Measurements from ENCODE around the gene BCL7B.
A peak's percentile ranks its signal among the peaks of the same experiment; 100 is the strongest.
"Not testable (repeated sequence)": the region's sequence is repeated elsewhere in the genome, so short reads cannot be mapped to it uniquely, and the experiment has no call there.

Gene BCL7B

DNA sequence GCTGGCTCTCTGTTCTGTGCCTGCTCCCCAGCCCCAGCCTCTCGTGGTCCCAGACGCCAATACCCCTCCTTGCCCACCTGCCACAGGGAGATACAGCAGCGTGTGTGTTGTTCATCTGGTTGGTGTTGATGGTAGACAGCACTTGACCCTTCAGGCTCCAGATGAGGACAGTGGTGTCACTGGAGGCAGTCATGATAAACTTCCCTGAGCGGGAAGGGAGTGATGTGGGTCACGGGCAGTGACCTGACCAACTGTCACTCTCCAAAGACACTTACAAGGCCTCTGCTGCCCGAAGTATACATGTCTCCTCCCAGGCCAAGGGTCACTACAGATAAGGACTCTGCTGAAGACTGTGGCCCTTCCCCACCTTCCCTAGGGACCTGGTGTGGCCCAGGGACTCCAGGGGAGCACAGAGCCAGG, 15.3 kb upstream of the BCL7B start:
- no peak for DNase-seq

DNA sequence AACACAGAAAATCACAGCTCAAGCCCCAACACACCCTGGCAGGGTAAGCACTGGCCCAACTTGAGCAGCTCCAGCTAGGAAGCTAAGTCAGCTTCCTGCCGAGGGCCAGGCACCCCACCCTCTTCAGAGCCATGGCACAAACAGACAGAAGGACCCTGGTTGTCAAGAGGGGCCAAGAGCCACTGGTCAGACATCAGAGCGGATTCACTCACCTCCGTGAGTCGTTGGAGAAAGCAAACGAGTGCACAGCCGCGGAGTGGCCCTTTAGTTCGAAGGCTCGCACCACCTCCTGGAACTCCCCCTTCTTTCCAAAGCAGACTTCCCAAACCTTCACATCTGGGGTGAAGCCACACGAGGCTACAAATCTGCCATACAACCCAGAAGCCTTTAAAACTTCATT, 13.5 kb upstream of the BCL7B start:
- no peak for DNase-seq

DNA sequence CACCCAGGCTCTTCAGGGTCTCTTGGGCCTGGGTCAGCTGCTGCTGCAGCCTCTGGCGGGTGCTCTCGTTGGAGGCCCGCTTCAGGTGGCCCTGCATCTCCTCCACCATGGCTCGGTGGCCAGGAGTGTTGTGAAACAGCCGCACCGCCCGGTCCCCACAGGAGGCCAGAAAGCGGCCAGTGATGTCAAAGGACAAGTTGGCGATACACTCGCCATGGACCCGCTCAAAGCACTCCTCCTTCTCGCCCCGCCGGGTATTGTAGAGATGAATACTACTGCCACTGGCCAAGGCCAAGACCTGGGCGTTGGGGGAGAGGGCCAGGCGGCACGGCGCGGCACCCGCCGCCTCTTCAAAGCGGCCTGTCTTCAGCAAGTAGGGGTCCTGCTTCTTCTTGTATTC, 13.0 kb upstream of the BCL7B start:
- DNase-seq, result no peak

DNA sequence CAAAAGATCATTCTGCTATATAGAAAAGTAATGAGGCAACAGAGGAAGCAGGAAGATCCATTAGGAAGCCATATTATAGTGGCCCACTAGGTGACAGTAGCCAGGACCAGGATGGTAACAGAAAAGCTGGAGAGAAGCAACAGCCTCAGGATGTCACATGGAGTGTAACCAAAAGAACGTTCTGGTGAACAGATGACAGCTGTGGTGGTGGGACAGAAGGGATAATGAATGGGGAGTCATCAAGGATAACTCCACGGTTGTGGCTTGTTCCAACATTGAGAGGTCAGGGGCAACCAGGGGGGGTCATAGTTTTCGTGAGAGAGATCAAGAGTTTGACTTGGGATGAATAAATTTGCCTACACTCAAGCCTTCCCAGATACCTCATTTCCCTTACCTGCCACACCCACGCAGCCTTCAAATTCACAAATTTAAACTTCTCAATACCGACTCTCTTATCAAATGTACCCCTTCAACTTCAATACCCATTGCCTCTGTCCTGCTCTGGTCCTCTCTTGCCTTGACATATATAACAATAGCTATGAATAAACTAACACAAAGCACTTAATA, 11.6 kb upstream of the BCL7B start:
- DNase-seq, result no peak

DNA sequence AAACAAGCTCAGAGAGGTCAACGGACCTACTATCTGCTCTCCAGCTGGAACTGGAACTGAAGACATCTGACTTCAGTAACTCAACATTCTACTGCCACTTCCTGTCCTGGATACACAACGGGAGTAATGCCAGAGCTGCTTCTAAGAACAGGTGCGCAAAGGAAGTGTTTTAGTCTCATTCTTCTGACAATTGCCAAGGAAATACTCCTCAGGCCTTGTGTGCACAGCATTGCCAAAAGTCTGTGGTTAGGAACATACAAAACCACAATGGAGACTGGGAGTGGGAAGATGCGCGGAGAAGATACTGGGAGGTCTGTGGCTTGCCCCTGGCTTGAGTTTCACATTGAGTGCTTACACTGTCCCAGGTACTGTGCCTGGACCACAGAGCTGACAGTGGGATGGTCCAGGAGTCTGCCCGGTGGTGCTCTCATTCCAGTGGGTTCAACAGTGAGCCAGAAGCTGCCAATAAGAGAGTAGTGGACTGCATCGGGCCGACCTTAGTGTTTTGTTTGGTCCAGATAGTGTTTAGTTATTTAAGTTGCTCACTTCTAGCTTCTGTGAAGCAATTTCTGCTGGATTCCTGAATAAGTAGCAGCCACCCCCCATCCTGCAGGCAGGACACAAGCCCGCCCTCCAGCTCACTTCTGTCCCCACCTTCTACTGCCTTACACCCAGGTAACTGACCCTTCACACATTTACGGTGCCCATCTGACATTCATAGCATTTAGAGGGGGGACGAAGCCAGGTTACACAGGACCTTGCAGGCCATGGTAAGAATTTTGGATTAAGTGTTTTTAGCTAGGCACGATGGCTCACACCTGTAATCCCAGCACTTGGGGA, 10.6 kb upstream of the BCL7B start:
- DNase-seq, result no peak

DNA sequence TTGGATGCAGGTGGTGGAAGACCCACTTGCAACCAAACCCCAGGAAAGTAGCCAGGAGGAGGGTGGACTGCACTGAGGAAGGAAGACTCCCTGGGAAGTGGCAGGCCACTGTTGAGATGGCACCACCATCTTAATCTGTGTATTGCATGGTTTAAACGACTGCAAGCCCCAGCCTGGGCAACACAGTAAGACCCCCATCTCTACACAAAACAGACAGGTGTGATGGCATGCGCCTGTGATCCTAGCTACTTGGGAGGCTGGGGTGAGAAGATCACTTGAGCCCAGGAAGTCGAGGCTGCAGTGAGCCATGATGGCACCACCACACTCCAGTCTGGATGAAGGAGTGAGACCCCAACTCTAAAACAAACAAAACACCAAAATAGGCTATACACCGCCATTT, 9.7 kb upstream of the BCL7B start:
- DNase-seq, result no peak

DNA sequence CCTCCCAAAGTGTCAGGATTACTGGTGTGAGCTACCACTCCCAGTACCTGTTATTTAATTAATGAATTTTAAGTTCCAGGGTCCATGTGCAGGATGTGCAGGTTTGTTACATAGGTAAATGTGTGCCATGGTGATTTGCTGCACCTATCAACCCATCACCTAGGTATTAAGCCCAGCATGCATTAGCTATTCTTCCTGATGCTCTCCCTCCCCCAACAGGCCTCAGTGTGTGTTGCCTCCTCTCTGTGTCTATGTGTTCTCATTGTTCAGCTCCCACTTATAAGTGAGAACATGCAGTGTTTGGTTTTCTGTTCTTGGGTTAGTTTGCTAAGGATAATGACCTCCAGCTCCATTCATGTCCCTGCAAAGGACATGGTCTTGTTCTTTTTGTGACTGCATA, 8.9 kb upstream of the BCL7B start:
- DNase-seq, result not testable (repeated sequence)

DNA sequence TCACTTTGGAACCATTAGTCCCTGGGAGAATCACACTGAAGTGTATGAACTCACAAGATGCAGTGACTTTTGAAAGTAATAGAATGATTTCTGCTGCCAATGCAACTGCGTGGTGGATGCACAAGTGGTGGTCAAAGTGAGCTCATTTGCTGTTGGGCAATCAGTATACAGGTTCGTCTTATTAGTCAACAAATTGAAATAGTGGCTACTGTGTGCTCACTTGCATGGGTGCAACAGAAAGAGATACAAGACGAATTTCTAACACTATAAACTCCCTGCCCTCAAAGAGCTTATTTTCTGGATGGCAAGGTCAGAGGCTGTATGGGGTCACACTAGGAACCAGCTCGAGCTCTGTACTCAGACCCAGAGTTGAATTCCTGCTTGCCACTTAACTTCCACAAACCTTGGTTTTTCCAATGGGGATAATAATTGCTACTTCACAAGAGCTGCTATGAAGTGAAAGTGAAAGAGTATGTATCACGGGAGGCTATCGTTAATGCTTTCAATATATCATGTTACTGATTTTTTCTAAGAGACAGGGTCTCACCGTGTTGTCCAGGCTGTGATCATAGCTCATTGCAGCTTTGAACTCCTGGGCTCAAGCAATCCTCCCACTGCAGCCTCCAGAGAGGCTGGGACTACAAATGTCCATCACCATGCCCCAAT, 8.3 kb upstream of the BCL7B start:
- DNase-seq, result no peak

DNA sequence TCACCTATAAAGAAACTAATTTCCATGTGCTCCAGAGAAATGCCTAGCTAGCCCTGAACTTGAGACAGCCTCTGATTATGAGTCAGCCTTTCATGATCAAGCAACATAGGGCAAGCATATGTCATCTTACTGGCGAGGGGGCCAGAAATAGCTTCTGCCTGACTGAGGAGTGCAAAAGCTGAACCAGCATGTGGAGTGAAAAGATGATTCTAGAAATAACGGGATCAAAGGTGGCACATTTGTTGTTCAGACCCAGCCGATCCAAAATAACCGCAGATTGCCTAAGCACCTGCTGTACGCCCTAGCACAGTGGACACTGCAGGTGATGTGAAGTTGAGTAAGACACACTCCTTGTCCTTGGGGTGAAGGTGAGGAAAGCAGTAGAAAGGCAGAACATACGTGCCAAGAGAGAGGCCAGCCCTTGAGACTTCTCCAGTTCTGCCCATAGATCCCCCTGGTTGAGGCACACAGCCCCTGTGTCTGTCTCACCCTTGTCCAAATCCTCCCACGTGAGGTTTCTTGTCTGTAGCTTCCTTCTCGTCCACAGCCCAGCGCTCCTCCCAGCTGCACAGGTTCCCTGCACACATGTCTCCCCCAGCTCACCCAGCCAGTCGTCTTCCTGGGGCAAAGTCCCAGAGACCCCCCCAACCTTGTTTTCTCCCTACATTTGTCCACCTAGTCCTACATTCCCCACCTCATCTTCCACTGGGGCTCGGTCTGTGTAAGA, 2.8 kb upstream of the BCL7B start:
- peak in 1 of 14 donors; percentile 10 for DNase-seq

DNA sequence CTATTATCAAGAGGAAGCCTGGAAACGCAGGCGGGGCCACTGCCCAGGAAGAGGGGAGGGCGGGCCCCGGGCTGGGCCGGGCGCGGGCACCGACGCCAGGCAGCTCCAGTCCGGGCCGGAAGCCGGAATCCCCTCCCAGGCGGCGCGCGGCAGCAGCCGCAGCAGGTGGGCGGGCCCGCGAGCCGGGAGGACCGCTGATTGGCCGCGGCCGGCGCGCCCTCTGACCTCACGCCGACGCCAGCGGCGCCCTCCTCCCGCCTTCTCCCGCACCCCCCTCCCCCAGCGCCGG, 438 bp downstream of the BCL7B start:
- DNase-seq, result peak; percentile 52 to 94 (median 86)

DNA sequence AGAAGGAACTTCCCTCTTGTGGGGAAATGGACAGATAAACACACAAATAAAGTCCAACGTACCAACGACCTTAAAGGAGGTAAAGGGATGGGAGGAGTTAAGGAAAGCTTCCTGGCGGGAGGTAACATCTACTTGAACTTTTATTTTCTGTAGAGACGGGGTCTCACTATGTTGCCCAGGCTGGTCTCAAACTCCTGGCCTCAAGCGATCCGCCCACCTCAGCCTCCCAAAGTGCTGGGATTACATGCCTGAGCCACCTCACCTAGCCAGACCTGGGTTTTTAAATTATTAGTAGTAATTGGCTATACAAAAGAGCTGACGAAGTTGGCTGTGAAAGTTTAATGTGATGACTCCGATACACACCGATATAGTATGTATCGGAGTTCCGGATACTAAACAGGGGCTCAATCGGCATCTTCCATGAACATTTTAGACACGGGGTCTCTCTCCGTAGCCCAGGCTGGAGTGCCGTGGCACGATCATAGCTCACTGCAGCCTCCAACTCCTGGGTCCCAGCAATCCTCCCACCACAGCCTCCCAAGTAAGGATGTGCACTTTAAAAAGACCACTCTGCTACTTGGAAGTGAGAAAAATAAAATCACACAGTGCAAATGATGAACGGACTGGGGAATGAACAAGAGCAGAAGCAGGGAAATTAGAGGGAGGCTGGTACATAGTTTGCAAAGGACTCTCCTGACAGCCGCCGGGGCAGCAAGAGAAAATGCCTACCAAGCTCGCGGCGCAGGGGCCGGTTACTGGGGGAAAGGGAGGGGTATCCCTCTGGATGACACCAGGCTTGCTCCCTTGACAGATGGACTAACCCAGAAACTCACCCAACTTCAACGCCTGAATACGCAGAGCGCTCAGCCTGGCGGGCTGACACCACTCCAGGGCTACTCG, 1.0 kb downstream of the BCL7B start:
- DNase-seq, result no peak

DNA sequence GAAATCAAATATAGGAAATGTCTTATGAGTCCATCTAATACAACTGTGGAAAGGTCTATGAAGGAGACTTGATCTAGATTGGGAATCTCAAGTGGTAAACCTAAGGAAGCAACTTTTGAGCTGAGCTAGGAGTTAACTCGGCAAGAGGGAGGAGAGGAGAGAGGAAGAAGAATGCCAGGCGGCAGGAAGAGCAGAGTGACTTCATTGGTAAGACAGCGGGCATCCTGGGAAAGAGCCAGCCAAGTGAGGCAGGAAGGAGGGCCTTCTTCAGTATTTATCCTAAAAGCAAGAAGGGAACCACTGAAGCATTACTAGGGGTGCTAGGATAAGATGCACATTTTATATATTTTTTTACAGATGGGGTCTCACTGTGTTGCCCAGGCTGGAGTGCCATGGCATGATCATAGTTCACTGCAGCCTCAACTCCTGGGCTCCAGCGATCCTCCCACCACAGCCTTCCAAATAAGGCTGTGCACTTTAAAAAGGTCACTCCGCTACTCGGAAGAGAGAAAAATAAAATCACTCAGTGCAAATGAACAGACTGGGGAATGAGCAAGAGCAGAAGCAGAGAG, 2.0 kb downstream of the BCL7B start:
- DNase-seq, result no peak

DNA sequence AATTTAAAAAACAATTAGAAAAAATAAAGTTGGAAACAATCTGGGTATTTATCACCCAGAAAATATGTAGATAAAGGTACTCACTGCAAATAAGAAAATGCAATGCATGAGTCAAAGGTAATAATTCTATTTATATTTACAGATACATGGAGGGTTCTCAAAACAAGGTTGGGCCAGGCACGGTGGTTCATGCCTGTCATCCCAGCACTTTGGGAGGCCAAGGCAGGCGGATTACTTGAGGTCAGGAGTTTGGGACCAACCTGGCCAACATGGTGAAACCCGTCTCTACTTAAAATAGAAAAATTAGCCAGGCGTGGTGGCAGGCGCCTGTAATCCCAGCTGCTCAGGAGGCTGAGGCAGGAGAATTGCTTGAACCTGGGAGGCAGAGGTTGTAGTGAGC, 7.4 kb downstream of the BCL7B start:
- not testable (repeated sequence) for DNase-seq

DNA sequence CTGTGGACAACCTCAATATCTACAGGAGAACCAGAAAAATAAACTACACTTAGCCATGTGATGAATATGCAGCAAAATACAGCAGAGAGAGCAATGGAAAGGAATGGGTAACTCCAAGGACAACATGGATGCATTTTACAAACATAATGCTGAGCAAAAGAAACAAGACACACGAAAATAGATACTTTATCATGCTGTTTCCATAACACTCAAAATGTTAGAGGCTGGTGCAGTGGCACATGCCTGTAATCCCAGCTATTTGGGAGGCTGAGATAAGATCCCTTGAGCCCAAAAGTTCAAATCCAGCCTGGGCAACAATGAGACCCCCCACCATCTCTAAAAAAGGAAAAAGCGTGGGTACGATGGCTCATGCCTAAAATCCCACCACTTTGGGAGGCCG, 8.3 kb downstream of the BCL7B start:
- no peak for DNase-seq

DNA sequence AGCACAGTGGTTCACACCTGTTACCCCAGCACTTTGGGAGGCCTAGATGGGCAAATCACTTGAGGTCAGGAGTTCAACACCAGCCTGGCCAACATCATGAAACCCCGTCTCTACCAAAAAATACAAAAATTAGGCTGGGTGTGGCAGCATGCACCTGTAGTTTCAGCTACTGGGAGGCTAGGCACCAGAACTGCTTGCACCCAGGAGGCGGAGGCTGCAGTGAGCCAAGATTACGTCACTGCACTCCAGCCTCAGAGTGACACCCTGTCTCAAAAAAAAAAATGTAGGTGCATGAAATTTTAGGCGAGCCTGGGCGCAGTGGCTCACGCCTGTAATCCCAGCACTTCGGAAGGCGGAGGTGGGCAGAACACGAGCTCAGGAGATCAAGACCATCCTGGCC, 9.6 kb downstream of the BCL7B start:
- no peak for DNase-seq

DNA sequence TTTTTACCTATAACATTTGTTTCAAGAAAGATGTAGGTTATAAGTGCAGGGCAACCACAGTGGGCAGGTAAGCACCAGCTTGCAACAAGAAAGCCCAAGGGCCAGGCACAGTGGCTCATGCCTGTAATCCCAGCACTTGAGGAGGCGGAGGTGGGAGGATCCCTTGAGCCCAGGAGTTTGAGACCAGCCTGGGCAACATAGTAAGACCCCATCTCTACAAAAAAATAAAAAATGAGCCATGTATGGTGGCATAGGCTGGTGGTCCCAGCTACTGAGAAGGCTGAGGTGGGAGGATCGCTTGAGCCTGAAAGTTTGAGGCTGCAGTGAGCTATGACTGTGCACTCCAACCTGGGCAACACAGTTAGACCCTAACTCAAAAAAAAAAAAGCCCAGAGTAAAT, 12.8 kb downstream of the BCL7B start:
- DNase-seq, result no peak

DNA sequence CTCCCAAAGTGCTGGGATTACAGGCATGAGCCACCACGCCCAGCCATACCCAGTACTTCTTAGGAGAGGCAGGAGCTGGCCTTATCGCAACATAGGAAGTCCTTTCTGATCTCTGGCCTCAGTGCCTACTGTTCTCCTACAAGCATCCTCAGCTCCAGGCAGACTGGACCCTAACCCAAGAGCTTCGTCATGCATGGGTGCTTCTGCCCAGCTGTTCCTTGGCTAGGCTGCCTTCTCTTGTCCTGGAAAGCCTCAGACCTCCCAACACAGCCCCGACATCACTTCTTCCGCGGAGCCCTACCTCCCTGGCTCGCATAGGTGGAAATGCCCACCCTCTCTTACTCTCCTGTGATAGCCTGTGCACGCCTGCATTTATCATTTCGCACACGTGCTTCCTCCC, 15.8 kb downstream of the BCL7B start:
- DNase-seq, result no peak

DNA sequence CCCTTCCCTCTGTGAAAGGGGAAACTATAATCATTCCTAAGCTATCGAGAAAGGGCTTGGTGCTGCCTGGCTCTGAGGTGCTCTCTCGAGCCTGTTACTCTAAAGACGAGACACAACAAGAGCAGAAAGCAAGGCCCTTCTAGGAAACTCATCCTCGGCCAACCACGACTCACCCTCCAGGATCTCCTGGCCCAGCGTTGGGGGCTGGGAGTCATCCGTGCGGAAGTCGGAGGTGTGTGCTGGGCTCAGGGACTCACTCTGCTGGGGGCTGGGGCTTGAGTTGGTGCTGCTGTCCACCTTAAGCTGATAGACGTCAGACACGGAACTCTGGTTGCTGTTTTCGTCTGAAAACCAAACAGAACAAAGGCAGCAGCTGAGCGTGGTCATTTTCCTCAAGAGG, 17.8 kb downstream of the BCL7B start:
- DNase-seq, result no peak

DNA sequence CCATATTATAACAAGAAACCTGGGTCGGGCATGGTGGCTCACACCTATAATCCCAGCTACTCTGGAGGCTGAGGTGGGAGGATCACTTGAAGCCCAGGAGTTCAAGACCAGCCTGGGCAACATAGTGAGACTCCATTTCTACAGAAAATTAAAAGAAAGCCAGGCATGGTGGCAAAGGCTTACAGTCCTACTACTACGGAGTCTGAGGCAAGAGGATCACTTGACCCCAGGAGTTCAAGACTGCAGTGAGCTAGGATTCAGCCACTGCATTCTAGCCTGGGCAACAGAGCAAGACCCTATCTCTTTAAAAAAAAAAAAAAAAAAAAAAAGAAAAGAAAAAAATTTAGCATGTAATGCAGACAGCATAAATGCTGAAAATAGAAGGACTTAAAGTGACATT, 19.0 kb downstream of the BCL7B start:
- DNase-seq, result not testable (repeated sequence)

DNA sequence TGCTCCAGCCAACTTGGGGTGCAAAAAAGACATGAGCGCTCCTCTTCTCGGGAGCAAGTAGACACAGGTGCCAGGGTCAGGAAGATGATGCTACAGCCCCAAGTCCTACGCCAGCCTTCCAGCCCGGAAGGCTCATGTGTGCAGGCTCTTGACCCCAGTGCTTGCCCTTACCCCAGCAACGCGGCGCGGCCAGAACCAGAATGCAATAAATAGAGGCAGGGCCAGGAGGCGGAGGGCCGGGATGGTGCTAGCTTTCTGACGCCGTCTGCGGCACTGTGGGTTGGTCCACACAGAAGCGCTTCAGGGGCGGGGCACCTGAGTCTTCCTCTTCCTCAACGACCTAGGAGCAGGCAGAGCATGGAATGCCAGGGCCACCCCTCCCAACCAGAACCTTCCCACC, 20.4 kb downstream of the BCL7B start:
- no peak for DNase-seq

DNA sequence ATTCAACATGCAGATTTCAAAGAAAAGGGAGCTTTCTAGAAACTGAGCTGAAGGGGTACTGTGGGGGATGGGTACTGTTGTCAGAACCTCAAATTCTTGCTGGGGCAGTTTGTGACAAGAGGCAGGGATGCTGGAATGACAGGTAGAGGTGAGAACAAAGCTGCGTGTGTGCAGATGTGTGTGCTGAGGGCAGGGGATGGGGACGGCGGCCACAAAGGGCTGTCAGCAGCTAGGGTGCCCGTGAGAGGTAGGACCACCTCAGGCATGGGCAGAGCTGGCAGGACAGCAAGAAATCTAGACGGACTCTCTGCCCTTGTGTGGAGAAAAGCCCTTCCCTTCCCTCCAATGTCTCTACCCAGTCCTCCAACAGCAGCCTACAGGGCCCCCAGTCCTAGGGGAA, 21.0 kb downstream of the BCL7B start:
- no peak for DNase-seq

DNA sequence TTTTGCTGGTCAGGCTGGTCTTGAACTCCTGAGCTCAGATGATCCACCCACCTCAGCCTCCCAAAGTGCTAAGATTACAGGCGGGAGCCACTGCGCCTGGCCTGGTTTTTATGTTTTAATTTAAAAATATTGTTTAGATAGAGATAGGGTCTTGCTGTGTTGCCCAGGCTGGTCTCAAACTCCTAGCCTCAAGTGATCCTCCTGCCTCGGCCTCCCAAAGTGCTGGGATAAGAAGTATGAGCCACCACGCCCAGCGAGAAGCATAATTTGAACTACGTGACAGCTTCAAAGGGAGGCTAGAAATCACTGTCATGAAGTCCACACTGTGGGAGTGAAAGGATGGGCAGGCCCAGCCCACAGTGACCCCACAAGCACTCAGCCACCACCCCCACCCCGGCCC, 21.6 kb downstream of the BCL7B start:
- DNase-seq, result not testable (repeated sequence)

All from C1 segment of cervical spinal cord (tissue), 14 donors.